GM21723 (cell line): ENCODE data around the gene SLC4A1AP.
A peak's percentile ranks its signal among the peaks of the same experiment; 100 is the strongest.
"Not testable (repeated sequence)": the region's sequence is repeated elsewhere in the genome, so short reads cannot be mapped to it uniquely, and the experiment has no call there.

Experiments used
- ATAC-seq: cut with Tn5 transposase; IDR thresholded peaks from one replicate; pipeline ENCODE4 v1.9.1; 2021; ENCODE audit warnings: mild to moderate bottlenecking, moderate library complexity; ENCODE audit not compliant: unreplicated experiment

Gene SLC4A1AP

DNA sequence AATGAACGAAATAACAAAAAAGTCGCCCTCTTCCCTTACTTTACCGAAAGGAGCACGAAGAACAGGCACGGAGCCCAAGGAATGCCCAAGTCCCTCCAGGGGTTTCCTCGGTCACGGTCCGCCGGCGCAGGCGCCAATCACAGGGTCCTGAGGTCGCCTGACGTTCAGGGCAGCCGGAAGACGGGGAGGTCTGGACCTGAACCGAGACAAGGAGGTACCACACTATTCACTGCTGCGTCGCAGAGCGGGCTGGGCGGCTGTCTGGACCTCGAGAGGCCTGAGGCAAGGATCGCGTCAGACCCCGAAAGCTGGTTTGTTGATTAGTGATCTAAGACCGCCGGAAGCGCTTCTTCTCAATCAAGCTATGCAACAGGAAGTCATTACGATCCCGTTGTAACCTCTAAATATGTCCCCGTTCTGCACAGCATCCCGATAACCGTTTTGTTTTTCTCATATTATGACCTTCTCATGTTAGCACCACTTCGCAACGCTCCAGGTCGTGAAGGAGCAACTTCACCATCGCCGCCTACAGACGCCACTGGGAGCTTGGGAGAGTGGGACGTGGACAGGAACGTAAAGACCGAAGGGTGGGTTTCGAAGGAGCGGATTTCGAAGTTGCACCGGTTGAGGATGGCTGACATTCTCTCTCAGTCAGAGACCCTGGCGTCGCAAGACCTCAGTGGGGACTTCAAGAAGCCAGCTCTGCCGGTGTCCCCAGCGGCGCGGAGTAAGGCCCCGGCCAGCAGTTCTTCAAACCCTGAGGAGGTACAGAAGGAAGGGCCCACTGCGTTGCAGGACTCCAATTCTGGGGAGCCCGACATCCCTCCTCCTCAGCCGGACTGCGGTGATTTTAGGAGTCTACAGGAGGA, at the start of gene SLC4A1AP, which contains the start of gene SUPT7L:
Gene SLC4A1AP, plus strand, starts transcription at position 605 of the 869 bp plus-strand sequence. Its CDS starts 26 bp downstream, at position 631.
Gene SUPT7L, minus strand, starts transcription at position 330 of the 869 bp plus-strand sequence. CDS start 1,422 bp downstream, outside the sequence.
- ATAC-seq = peak; percentile 71

DNA sequence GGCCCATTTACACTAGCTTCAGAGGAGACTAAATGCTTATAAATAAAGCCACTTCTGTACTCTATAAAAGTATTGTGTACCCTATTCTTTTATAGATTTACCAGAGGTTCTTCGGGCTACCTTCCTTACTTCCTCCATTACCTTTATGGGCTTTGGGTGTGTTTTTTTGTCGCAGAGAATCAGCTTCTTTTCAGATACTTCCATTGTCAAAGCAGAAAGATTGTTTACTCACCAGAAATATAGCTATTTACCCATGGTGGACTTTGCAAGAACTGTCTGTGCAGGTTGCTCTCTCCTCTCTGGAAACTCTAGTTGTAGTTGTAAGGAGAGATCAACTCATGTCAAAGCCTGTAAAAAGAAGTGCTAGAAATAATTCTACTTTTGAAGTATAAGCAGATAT, 49.7 kb upstream of the SLC4A1AP start:
- ATAC-seq = no peak

DNA sequence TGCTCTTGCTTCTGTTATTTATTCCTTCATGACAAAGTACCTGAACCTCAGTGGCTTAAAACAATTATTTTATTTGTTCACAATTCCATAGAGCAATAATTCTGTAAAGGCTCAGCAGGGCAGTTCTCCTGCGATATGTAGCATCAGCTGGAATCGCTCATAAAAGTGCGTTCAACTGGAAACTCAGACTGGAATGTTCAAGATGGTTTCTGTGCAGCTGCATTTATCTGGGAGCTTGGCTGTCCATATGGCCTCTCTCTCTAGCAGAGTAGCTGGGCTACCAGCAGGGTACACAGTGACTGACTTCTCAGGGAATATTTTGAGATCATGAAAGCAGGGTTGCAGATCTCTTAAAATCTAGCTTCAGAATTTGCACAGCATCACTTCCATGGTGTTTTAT, 48.4 kb upstream of the SLC4A1AP start:
- no peak for ATAC-seq

DNA sequence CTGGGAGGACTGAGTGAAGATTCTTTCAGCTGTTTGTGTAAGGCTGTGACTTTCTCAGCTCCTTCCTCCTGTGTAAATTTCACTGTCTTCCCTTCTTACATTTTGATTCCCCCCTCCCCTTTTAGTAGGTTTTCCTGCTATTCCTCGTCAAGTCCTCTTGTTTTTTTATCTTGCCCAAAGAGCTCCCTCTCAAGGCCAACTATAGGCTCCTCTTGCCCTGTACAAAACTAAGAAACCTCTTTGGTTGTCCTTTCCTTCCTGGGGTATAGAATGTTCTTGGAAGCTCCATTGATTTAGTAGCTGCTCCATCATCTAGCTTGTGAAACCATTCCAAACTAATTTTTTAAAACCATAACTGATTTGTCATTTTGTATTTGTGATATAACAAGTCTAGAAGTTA, 42.2 kb upstream of the SLC4A1AP start:
- no peak for ATAC-seq

GRCh38 chr2:27622921-27623384, 40.7 kb upstream of the SLC4A1AP start:
- ATAC-seq = no peak

GRCh38 chr2:27624943-27625342, 38.7 kb upstream of the SLC4A1AP start:
- ATAC-seq = no peak

- ATAC-seq = not testable (repeated sequence)
Measured at GRCh38 chr2:27626323-27626722, 37.4 kb upstream of the SLC4A1AP start.

DNA sequence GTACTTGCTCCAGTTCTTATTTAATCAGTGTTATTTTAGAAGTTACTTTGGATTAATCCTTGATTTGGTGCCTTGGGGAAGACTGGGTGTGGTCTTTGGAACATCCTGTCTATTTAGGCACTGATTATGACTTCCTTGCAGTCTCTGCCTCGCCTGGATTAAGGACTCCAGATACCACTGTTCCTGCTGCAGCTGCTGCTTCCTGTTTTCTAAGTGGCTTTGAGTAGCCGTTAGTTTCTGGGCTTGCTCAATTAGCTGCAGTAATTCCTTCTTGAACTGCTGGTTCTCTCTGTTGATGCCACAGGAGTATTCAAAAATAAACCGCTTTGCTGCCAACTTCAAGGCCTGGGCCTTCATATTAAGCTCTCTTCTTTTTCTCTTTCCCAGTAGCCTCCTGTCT, 36.8 kb upstream of the SLC4A1AP start:
- not testable (repeated sequence) for ATAC-seq

DNA sequence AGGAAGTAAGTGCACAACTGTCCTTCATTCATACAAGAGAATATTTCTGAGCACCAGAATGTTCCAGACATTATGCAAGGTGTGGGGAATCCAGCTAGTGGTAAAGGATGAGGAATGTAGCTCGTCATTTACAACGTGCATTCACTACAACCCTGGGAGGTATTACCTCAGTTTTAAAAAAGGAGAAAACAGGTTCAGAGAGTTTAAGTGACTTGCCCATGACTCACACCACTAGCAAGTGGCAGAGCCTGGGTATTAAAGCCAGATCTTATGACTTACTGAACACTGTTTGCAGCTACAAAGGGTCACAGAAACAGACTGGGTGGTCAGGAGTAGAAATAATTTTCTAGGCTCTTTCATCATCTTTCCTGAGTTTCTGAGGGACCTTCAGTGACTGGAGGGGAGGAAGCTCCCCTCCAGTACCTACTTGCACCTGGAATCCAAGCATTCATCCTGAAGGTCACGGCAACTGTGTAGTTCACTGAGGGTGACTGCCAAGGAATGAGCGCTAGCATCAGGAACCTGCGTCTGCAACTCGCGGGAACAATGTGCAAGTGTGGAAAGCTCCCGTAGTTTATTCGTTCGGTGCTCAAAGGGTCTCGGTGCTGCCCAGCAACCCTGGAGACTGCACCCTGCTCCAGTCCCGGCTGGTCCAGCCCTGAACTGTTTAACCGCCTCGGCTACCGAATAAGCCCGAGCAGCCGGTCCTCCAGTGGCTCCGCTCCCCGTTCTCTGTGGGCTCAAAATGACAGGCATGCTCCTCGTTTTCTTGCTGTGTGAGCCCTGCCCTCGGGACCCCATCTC, 35.5 kb upstream of the SLC4A1AP start:
- ATAC-seq = peak; percentile 37

- ATAC-seq = peak; percentile 98
Measured at GRCh38 chr2:27628767-27629709, 34.7 kb upstream of the SLC4A1AP start, which contains the start of the genes CCDC121 and GPN1. TSS of gene CCDC121 (minus strand) at chr2:27629012. CDS start at chr2:27627799, 1,213 bp downstream. TSS of gene GPN1 (plus strand) at chr2:27629050. CDS start at chr2:27629059, 9 bp downstream.

DNA sequence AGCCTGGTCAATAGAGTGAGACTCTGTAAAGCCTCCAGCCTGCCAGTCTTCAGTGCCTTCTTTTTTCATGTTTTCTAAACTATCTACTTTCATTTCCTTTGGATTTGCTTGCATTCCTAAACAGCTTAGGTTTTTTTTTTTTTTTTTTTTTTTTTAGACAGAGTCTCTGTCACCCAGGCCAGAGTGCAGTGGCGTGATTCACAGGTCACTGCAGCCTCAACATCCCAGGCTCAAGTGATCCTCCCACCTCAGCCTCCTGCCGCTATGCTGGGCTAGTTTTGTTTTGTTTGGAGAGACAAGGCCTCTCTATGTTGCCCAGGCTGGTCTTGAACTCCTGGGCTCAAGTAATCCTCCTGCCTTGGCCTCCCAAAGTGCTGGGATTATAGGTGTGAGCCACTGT, 33.4 kb upstream of the SLC4A1AP start:
- not testable (repeated sequence) for ATAC-seq

- ATAC-seq = no peak
Measured at GRCh38 chr2:27634291-27634690, 29.4 kb upstream of the SLC4A1AP start.

- ATAC-seq = no peak
Measured at GRCh38 chr2:27636766-27637165, 26.9 kb upstream of the SLC4A1AP start.

- ATAC-seq = no peak
Measured at GRCh38 chr2:27638037-27638637, 25.6 kb upstream of the SLC4A1AP start.

GRCh38 chr2:27638709-27639108, 25.0 kb upstream of the SLC4A1AP start:
- ATAC-seq = no peak

GRCh38 chr2:27640722-27641245, 22.9 kb upstream of the SLC4A1AP start:
- no peak for ATAC-seq

DNA sequence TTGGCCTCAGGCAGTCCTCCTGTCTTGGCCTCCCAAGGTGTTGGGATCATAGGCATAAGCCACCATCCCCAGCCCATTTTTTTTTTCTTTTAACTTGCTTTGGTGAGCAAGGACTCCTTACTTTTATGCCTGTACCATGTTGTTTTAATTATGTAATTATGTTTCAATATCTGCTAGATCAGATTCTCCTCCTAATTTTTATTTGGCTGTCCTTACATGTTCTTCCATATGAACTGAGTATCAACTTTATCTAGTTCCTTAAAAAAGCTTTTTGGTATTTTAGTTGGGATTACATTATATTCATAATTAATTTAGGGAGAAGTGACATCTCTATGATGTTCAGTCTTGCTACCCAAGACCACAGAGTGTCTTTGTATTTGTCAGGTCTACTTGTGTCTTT, 18.5 kb upstream of the SLC4A1AP start:
- ATAC-seq = no peak

GRCh38 chr2:27647289-27647688, 16.4 kb upstream of the SLC4A1AP start:
- ATAC-seq = no peak

GRCh38 chr2:27647737-27648136, 16.0 kb upstream of the SLC4A1AP start:
- no peak for ATAC-seq

DNA sequence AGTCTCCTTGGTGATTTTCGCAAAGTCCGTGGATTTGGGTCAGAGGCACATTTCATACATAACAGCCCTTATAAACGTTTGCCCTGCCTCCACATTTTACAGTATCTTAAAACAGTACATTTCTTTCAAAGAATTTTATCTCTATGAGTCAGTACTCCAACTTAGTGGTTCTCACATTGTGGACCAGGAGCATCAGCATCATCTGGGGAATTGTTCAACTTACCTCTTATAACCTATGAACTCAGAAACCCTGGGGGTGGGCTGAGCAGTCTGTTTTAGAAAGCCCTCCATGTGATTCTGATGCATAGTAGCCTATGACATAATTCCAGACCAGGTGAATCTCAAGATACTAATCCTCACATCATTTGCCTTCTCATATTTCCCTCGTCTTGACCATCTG, 12.6 kb upstream of the SLC4A1AP start:
- no peak for ATAC-seq
